HEK293 (cell line): ENCODE results near the gene HLA-DRB1.
"Not testable (repeated sequence)": the region's sequence is repeated elsewhere in the genome, so short reads cannot be mapped to it uniquely, and the experiment has no call there.

ENCODE experiments used
- CTCF ChIA-PET: fragments of 350-600 bp; formaldehyde crosslinking; extraction: SDS; loops from one replicate; lab custom pipeline; 2021; ENCODE audit warnings: antibody characterized with exemption; lab: Yijun Ruan, JAX
- POLR2A ChIA-PET: fragments of 300-600 bp; formaldehyde crosslinking; extraction: SDS; loops from one replicate; lab custom pipeline; 2020; ENCODE audit warnings: antibody characterized with exemption, inconsistent platforms; lab: Yijun Ruan, JAX
- H3K27ac ChIP-seq: fragments of 200-500 bp; sonication (Bioruptor generic); 2 replicates; pipeline ENCODE4 v1.5.1; 2014; ENCODE audit warnings: low read depth, low read length, control low read depth, inconsistent platforms; ENCODE audit errors: extremely low read depth
- H3K36me3 ChIP-seq, 2 experiments: fragments of 200-500 bp in 1 of 2; sonication (Bioruptor generic) in 1 of 2; 1 replicate in 1 of 2; 2 replicates in 1 of 2; pipeline ENCODE4 v1.5.1; 2014 to 2017; ENCODE audit warnings: inconsistent platforms in 2 of 2, low read length in 2 of 2; ENCODE audit not compliant: control insufficient read depth in 2 of 2, insufficient read depth in 1 of 2
- H3K4me1 ChIP-seq: fragments of 200-500 bp; sonication (Bioruptor generic); 2 replicates; pipeline ENCODE4 v1.5.1; 2014; ENCODE audit warnings: mild to moderate bottlenecking, low read length, inconsistent platforms; ENCODE audit not compliant: control insufficient read depth, insufficient read depth
- H3K4me3 ChIP-seq: 2 replicates; pipeline ENCODE4 v1.5.1; 2011; ENCODE audit warnings: low read depth, mild to moderate bottlenecking, control low read depth, low read length, moderate library complexity
- H3K9me3 ChIP-seq: fragments of 200-500 bp; sonication (Bioruptor generic); 2 replicates; pipeline ENCODE4 v1.5.1; 2014; ENCODE audit warnings: low read depth, low read length, inconsistent platforms; ENCODE audit not compliant: control insufficient read depth, insufficient read depth
- AEBP2 ChIP-seq: fragments of 450-650 bp; formaldehyde crosslinking; IDR thresholded peaks from 2 replicates; pipeline ENCODE4 v1.5.1; 2016; ENCODE audit warnings: missing biosample characterization, missing genetic modification characterization, borderline replicate concordance
- HOXD13 ChIP-seq: sonication (generic); formaldehyde crosslinking; IDR thresholded peaks from 2 replicates; pipeline ENCODE4 v1.8.0; 2022; ENCODE audit warnings: missing genetic modification reagents, borderline replicate concordance
- KLF16 ChIP-seq: fragments of 450-650 bp; formaldehyde crosslinking; IDR thresholded peaks from 2 replicates; pipeline ENCODE4 v1.5.1; 2017; ENCODE audit warnings: missing biosample characterization, missing genetic modification characterization
- REPIN1 ChIP-seq: fragments of 450-650 bp; formaldehyde crosslinking; IDR thresholded peaks from 2 replicates; pipeline ENCODE4 v1.5.1; 2017; ENCODE audit warnings: missing biosample characterization, missing genetic modification characterization, low read depth
- SCRT2 ChIP-seq: fragments of 450-650 bp; formaldehyde crosslinking; IDR thresholded peaks from 2 replicates; pipeline ENCODE4 v1.5.1; 2016; ENCODE audit warnings: missing biosample characterization, missing genetic modification characterization
- SETDB1 ChIP-seq: IDR thresholded peaks from one replicate; pipeline ENCODE4 v1.6.1; 2017; ENCODE audit warnings: mild to moderate bottlenecking, low read length, moderate library complexity, mixed read lengths; ENCODE audit not compliant: insufficient read length
- ZBTB10 ChIP-seq: fragments of 450-650 bp; formaldehyde crosslinking; IDR thresholded peaks from 2 replicates; pipeline ENCODE4 v1.5.1; 2016; ENCODE audit warnings: missing biosample characterization, missing genetic modification characterization
- ZBTB48 ChIP-seq: fragments of 450-650 bp; formaldehyde crosslinking; IDR thresholded peaks from 2 replicates; pipeline ENCODE4 v1.5.1; 2016; ENCODE audit warnings: missing biosample characterization, missing genetic modification characterization
- ZBTB8A ChIP-seq: fragments of 450-650 bp; formaldehyde crosslinking; IDR thresholded peaks from 2 replicates; pipeline ENCODE4 v1.5.1; 2016; ENCODE audit warnings: missing biosample characterization, missing genetic modification characterization
- ZNF121 ChIP-seq: fragments of 450-650 bp; formaldehyde crosslinking; IDR thresholded peaks from 2 replicates; pipeline ENCODE4 v1.5.1; 2016; ENCODE audit warnings: missing biosample characterization, missing genetic modification characterization
- ZNF133 ChIP-seq: fragments of 450-650 bp; formaldehyde crosslinking; IDR thresholded peaks from 2 replicates; pipeline ENCODE4 v1.5.1; 2016; ENCODE audit warnings: missing biosample characterization, missing genetic modification characterization
- ZNF274 ChIP-seq, 2 experiments: fragments of 200-500 bp in 1 of 2; fragments of 450-650 bp in 1 of 2; sonication (Bioruptor generic) in 1 of 2; formaldehyde crosslinking in 1 of 2; IDR thresholded peaks; 2 replicates each; pipeline versions ENCODE4 v1.5.1 to v1.6.1; 2014 to 2016; ENCODE audit warnings: borderline replicate concordance in 1 of 2, inconsistent platforms in 1 of 2, low read length in 1 of 2, missing biosample characterization in 1 of 2, missing genetic modification characterization in 1 of 2
- ZNF292 ChIP-seq: fragments of 450-650 bp; formaldehyde crosslinking; IDR thresholded peaks from 2 replicates; pipeline ENCODE4 v1.5.1; 2016; ENCODE audit warnings: low read depth, missing biosample characterization, missing genetic modification characterization, borderline replicate concordance
- ZNF324 ChIP-seq: fragments of 450-650 bp; formaldehyde crosslinking; IDR thresholded peaks from 2 replicates; pipeline ENCODE4 v1.5.1; 2016; ENCODE audit warnings: missing biosample characterization, missing genetic modification characterization
- ZNF37A ChIP-seq: fragments of 450-650 bp; IDR thresholded peaks from 2 replicates; pipeline ENCODE4 v1.5.1; 2018; ENCODE audit warnings: missing biosample characterization, missing genetic modification characterization
- ZNF404 ChIP-seq: fragments of 450-650 bp; formaldehyde crosslinking; IDR thresholded peaks from 2 replicates; pipeline ENCODE4 v1.5.1; 2017; ENCODE audit warnings: missing biosample characterization, missing genetic modification characterization
- ZNF521 ChIP-seq: fragments of 450-650 bp; formaldehyde crosslinking; IDR thresholded peaks from 2 replicates; pipeline ENCODE4 v1.5.1; 2017; ENCODE audit warnings: missing biosample characterization, mild to moderate bottlenecking, missing genetic modification characterization
- ZNF529 ChIP-seq: fragments of 450-650 bp; formaldehyde crosslinking; IDR thresholded peaks from 2 replicates; pipeline ENCODE4 v1.5.1; 2017; ENCODE audit warnings: missing genetic modification characterization, missing biosample characterization; ENCODE audit not compliant: insufficient replicate concordance
- ZNF621 ChIP-seq: fragments of 450-650 bp; formaldehyde crosslinking; IDR thresholded peaks from 2 replicates; pipeline ENCODE4 v1.5.1; 2017; ENCODE audit warnings: missing biosample characterization, missing genetic modification characterization
- ZNF626 ChIP-seq: fragments of 450-650 bp; sonication (Bioruptor Pico); formaldehyde crosslinking; IDR thresholded peaks from 2 replicates; pipeline ENCODE4 v1.5.1; 2018; ENCODE audit warnings: missing biosample characterization, missing genetic modification characterization, inconsistent platforms
- ZNF658 ChIP-seq: fragments of 450-650 bp; formaldehyde crosslinking; IDR thresholded peaks from 2 replicates; pipeline ENCODE4; 2016; ENCODE audit warnings: missing biosample characterization, missing genetic modification characterization
- ZNF664 ChIP-seq: fragments of 450-650 bp; formaldehyde crosslinking; IDR thresholded peaks from 2 replicates; pipeline ENCODE4 v1.5.1; 2016; ENCODE audit warnings: missing biosample characterization, missing genetic modification characterization
- ZNF701 ChIP-seq: fragments of 450-650 bp; formaldehyde crosslinking; IDR thresholded peaks from 2 replicates; pipeline ENCODE4 v1.5.1; 2016; ENCODE audit warnings: missing biosample characterization, missing genetic modification characterization
- ZNF707 ChIP-seq: fragments of 450-650 bp; formaldehyde crosslinking; IDR thresholded peaks from 2 replicates; pipeline ENCODE4 v1.5.1; 2016; ENCODE audit warnings: missing biosample characterization, missing genetic modification characterization
- ZNF776 ChIP-seq: fragments of 450-650 bp; formaldehyde crosslinking; IDR thresholded peaks from 2 replicates; pipeline ENCODE4 v1.5.0; 2017; ENCODE audit warnings: missing biosample characterization, missing genetic modification characterization, borderline replicate concordance
- ZNF830 ChIP-seq: fragments of 450-650 bp; IDR thresholded peaks from 2 replicates; pipeline ENCODE4 v1.5.0; 2018; ENCODE audit warnings: missing biosample characterization, missing genetic modification characterization, low read depth, mild to moderate bottlenecking, moderate library complexity
- ZSCAN23 ChIP-seq: fragments of 450-650 bp; formaldehyde crosslinking; IDR thresholded peaks from 2 replicates; pipeline ENCODE4 v1.5.1; 2016; ENCODE audit warnings: missing biosample characterization, missing genetic modification characterization
- ZXDB ChIP-seq: fragments of 450-650 bp; formaldehyde crosslinking; IDR thresholded peaks from 2 replicates; pipeline ENCODE4 v1.5.1; 2016; ENCODE audit warnings: missing biosample characterization, missing genetic modification characterization
- TF ChIP-seq, protein P1 (sequence below): fragments of 450-650 bp; formaldehyde crosslinking; IDR thresholded peaks from 2 replicates; pipeline ENCODE4 v1.5.1; 2016; ENCODE audit warnings: missing biosample characterization, missing genetic modification characterization
- TF ChIP-seq, protein P2 (sequence below): fragments of 450-650 bp; formaldehyde crosslinking; IDR thresholded peaks from 2 replicates; pipeline ENCODE4 v1.5.1; 2016; ENCODE audit warnings: missing biosample characterization, missing genetic modification characterization, low read depth

Gene HLA-DRB1

DNA sequence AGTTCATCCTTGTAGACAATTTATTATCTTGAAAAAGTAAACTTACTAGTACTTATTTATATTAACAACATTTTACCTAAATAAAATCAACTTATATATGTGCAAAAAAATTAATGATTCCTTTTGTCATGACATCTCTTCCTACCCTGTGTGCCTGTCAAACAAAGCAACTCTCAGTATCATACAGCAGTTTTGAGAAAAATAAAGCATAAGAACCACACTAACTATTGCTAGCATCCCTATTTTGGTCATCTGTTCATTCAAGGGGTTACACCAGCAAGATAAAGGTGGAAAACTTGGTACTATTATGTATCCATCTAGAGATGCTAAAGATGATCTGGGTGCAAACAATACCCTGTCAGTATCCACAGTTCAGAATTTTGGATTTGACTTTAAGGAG is 7.4 kb upstream of the HLA-DRB1 start (continued):
- TF ChIP-seq REPIN1 (tag by site-specific recombination) (no peak), HOXD13 (no peak), ZNF664 (tag by site-specific recombination) (no peak), ZBTB48 (tag by site-specific recombination) (no peak), ZNF626 (no peak), SCRT2 (no peak), SETDB1 (no peak), ZSCAN23 (tag by site-specific recombination) (no peak), ZNF776 (tag by site-specific recombination) (no peak), ZNF133 (tag by site-specific recombination) (no peak), AEBP2 (tag by site-specific recombination) (no peak), ZXDB (tag by site-specific recombination) (no peak), ZNF707 (tag by site-specific recombination) (no peak)

GRCh38 chr6:32590713-32591112 is 1.1 kb upstream of the HLA-DRB1 start:
- H3K4me3 ChIP-seq, H3K27ac ChIP-seq, H3K36me3 ChIP-seq, POLR2A ChIA-PET, H3K9me3 ChIP-seq, H3K4me1 ChIP-seq: not testable (repeated sequence)
- CTCF ChIA-PET, result interaction anchor here (1.1 kb wide), 1 partner anchor 395 kb away, joined by 4 read pairs; no protein-coding TSS in a partner anchor

DNA sequence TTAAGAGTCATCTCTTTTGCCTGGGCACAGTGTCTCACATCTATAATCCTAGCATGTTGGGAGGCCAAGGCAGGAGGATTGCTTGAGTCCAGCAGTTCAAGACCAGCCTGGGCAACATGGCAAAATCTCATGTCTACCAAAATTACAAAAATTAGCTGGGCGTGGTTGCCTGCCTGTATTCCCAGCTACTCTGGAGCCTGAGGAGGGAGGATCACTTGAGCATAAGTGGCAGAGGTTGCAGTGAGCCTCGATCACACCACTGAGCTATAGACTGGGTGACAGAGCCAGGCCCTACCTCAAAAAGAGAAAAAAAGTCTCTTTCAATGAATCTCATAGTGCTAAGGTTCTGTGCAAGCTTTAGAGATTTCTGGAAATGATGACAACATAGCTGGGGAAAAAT is 1.5 kb downstream of the HLA-DRB1 start:
- CTCF ChIA-PET, result interaction anchor here (1.0 to 1.6 kb wide), 2 partner anchors 34 to 378 kb away, joined by 3 to 7 read pairs; no protein-coding TSS in a partner anchor
- no peaks in the 10 kb centered on the region for H3K9me3 ChIP-seq
- H3K27ac ChIP-seq, result no peak overlapping the region
- POLR2A ChIA-PET, result no interaction called here
- H3K4me3 ChIP-seq, result no peak overlapping the region
- H3K36me3 ChIP-seq, result no peaks in the 10 kb centered on the region
- H3K4me1 ChIP-seq, result no peaks in the 10 kb centered on the region
- no peak for TF ChIP-seq ZNF529 (tag by site-specific recombination)
- TF ChIP-seq, protein P1, sequence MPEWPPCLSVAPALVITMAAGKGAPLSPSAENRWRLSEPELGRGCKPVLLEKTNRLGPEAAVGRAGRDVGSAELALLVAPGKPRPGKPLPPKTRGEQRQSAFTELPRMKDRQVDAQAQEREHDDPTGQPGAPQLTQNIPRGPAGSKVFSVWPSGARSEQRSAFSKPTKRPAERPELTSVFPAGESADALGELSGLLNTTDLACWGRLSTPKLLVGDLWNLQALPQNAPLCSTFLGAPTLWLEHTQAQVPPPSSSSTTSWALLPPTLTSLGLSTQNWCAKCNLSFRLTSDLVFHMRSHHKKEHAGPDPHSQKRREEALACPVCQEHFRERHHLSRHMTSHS (tag by site-specific recombination), result no peak
- TF ChIP-seq ZNF521, result no peak
- no peak for TF ChIP-seq ZNF776 (tag by site-specific recombination)
- no peak for TF ChIP-seq ZNF621
- TF ChIP-seq ZNF404 (tag by site-specific recombination), result no peak
- TF ChIP-seq, protein P2, sequence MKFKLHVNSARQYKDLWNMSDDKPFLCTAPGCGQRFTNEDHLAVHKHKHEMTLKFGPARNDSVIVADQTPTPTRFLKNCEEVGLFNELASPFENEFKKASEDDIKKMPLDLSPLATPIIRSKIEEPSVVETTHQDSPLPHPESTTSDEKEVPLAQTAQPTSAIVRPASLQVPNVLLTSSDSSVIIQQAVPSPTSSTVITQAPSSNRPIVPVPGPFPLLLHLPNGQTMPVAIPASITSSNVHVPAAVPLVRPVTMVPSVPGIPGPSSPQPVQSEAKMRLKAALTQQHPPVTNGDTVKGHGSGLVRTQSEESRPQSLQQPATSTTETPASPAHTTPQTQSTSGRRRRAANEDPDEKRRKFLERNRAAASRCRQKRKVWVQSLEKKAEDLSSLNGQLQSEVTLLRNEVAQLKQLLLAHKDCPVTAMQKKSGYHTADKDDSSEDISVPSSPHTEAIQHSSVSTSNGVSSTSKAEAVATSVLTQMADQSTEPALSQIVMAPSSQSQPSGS, result no peak
- TF ChIP-seq ZNF324 (tag by site-specific recombination), result no peak
- TF ChIP-seq ZNF37A (tag by site-specific recombination), result no peak
- TF ChIP-seq ZNF292 (tag by site-specific recombination), result no peak
- no peak for TF ChIP-seq ZNF121
- no peak for TF ChIP-seq KLF16 (tag by site-specific recombination)
- TF ChIP-seq ZNF274 (IDR thresholded peaks at IDR 0.05; ENCODE audit: low read length), result no peak
- no peak for TF ChIP-seq ZNF274 (tag by site-specific recombination; IDR thresholded peaks at IDR 0.05; ENCODE audit: borderline replicate concordance)
- no peak for TF ChIP-seq ZNF701 (tag by site-specific recombination)
- no peak for TF ChIP-seq ZNF830 (tag by site-specific recombination)
- no peak for TF ChIP-seq ZBTB10
- TF ChIP-seq ZNF658 (tag by site-specific recombination), result no peak
- TF ChIP-seq ZBTB8A (tag by site-specific recombination), result no peak
